Melanocyte of skin (primary cell): ENCODE data around the gene S100A11. TPM values are rescaled to one million over a fixed set of nuclear protein-coding genes. Genes with fewer than 3 reads are reported as not detected.

Experiments used
- small RNA-seq, 2 donors: library from RNA; depleted of rRNA; stranded (forward); fragments of <200 nt; gene quantifications; one replicate each; pipeline ENCODE3, GENCODE V24; 2012
- total RNA-seq, 2 donors: library from RNA; depleted of rRNA; stranded (reverse); fragments of >200 nt; gene quantifications; 2 replicates each; pipeline ENCODE4 v1.2.3, GENCODE V29; 2012

The S100A11 gene
- 100 to 1,000 TPM; 132 to 201 TPM for total RNA-seq

DNA sequence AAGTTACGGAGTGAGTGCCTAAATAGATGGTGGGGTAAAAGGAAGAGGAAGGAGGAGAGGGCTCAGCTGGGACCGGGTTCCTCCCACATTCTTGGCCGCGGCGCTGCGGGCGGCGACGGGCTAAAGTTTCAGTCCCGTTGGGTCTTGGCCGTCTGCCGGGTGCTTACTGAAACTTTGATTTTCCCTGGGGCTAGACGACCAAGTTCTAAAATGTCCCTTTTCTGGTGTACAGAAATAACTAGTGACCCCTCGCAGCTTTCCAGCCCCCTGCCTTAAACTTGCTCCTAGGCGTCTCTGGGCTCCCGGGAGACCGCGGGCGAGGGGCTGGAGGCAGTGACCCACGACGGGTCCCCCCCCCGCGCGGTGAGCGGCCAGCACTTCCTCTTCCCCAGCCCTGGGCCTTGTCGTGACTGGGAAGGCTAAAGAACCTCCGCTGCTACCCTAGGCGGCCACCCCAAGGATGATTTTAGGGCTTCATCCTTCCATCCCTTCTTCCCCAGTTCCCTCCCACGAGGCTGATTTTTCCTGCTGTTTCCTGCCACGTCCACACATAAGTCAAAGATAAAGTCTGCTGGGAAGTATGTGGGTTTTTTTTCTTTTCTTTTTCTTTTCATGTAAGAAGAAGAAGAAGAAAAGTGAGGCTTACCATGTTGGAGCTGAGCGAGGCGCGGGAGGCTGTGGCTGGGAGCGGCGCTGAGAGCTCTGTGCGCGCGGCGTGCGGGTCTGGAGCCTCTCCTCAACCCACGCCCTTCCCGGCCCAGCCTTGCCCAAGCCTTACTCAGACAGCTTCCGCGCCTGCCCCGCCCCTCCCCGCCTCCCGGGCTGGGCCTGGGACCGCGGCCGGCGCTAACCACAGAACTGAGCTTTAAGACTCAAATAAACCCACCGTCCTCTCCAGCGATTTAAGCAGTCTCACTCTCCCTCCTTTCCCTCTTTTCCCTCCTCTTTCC, at the start of gene S100A11:
S100A11 (minus strand) TSS at position 738 of the 950 bp plus-strand sequence; CDS start at position 649, 89 bp downstream.

DNA sequence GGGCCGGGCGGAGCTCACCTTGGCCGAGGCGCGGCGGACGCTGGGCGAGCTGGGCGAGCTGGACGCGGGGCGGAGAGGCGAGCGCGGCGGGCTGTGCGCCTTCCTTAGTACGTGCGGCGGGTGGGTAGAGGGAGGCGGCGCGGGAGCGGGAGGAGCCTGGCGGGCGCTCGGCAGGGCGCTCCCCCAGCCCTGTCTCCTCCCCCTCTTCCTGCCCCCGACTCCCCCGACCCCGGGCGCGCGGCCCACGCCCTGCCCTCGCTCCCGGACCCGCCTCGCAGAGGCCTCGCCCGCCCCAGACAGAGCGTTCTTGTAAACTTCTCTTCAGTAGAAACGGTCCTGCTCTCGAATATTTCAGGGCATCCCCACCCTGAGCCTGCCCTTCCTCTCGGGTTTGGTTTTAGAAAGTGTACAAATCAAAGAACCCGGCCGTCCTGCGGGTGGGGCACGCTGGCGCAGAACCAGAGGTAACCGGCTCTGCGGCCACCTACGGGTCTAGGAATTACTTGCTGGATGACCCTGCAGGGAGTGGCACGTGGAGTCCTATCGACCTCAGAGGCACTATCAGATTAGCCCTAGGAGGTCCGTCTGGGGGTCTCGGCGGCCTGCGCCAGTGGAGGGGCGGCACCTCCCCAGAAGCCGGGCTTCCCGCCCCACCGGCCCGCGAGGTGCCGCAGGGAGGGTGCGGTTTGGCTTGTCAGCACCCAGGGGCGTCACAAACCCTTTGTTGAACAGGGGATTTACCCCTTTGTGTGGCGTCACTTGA, 42.9 kb downstream of the S100A11 start, which contains the start of gene S100A10:
S100A10 (minus strand) TSS at position 126 of the 763 bp plus-strand sequence. CDS start 7,629 bp downstream, outside the sequence.

Small RNA genes lying within 50 kb of the gene (small RNA-seq; reads per million reads assigned to genes)
- gene SPTLC1P4: 0 reads per million in 2 donors

Other genes starting within 250 kb of the S100A11 start
- 1 to 10 TPM; 1.7 to 2.7 TPM for gene TDRKH, start 246.5 kb downstream of the S100A11 start, total RNA-seq
- gene LINGO4, start 231.6 kb downstream of the S100A11 start, total RNA-seq: not detected
- gene RORC, start 205.2 kb downstream of the S100A11 start, total RNA-seq: not detected
- under 1 TPM; 0.33 to 0.69 TPM for gene C2CD4D, start 197.2 kb downstream of the S100A11 start, total RNA-seq
- gene THEM5, start 183.3 kb downstream of the S100A11 start, total RNA-seq: not detected
- 10 to 100 TPM; 12.0 to 20.3 TPM for gene THEM4, start 127.5 kb downstream of the S100A11 start, total RNA-seq
- gene S100A10, start 43.1 kb downstream of the S100A11 start, total RNA-seq: 100 to 1,000 TPM in 1 of 2 donors, 10 to 100 TPM in 1; 41.3 to 111 TPM
- gene TCHHL1, start 52.1 kb upstream of the S100A11 start, total RNA-seq: not detected
- gene TCHH, start 78.4 kb upstream of the S100A11 start, total RNA-seq: not detected
- not detected for gene RPTN, start 122.2 kb upstream of the S100A11 start, total RNA-seq
- gene HRNR, start 187.2 kb upstream of the S100A11 start, total RNA-seq: not detected